Gastroesophageal sphincter (tissue), 3 donors: ENCODE data around the gene RPL10.

Experiments used
- CTCF ChIP-seq, 4 experiments: fragments of 200-600 bp in 2 of 4; fragments of 450-650 bp in 2 of 4; sonication (generic) in 1 of 4; IDR thresholded peaks; one replicate each; pipeline ENCODE4 v1.5.1; 2017 to 2019; ENCODE audit warnings: antibody characterized with exemption in 4 of 4, mild to moderate bottlenecking in 2 of 4, moderate library complexity in 2 of 4
- EP300 ChIP-seq: sonication (generic); formaldehyde crosslinking; IDR thresholded peaks from one replicate; pipeline ENCODE4 v1.6.1; 2017; ENCODE audit warnings: antibody characterized with exemption, mild to moderate bottlenecking
- POLR2A ChIP-seq, 2 donors: fragments of 450-650 bp; IDR thresholded peaks; one replicate each; pipeline ENCODE4 v1.6.1; 2017; ENCODE audit warnings: antibody characterized with exemption in 2 of 2, mild to moderate bottlenecking in 2 of 2, moderate library complexity in 1 of 2
- POLR2AphosphoS5 ChIP-seq: sonication (generic); formaldehyde crosslinking; IDR thresholded peaks from one replicate; pipeline ENCODE4 v1.6.1; 2017; ENCODE audit warnings: antibody characterized with exemption

DNA sequence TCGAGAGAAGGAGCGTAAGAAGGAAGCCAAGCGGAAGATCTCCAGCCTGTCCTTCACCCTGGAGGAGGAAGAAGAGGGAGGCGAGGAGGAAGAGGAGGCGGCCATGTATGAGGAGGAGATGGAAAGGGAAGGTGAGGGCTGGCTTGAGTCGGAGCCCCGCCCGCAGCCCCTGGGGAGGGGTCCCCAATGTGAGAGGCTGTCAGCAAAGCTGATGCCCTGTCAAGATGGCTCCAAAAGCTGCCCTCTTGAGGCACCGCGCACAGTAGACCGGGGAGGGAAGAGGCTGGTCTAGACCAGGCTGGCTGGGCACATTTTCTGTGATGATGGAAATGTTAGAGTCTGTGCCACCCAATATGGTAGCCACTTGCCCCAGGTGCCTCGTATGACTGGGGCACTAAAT is 48.3 kb downstream of the RPL10 start:
- TF ChIP-seq CTCF (IDR thresholded peaks at IDR 0.05) (no peak), POLR2A (IDR thresholded peaks at IDR 0.05) (no peak), EP300 (no peak), POLR2AphosphoS5 (no peak)
